Right lobe of liver (tissue), 4 donors: ENCODE measurements around the gene PTPRM.

Experiments
- POLR2A ChIP-seq: fragments of 450-650 bp; IDR thresholded peaks from one replicate; pipeline ENCODE4 v1.6.1; 2017; ENCODE audit warnings: antibody characterized with exemption, mild to moderate bottlenecking
- TF ChIP-seq, protein P1 (sequence below), 4 donors: fragments of 200-600 bp in 3 of 4; fragments of 450-650 bp in 1 of 4; IDR thresholded peaks; one replicate each; pipeline versions ENCODE4 v1.5.1 to v1.8.0; 2016 to 2022; ENCODE audit warnings: antibody characterized with exemption in 4 of 4, mild to moderate bottlenecking in 2 of 4
- donor health status: DM: no; HTN: no; CAD: no.
- donor health status: DM: no; HTN: no; CAD: no.
- donor health status: DM: no; HTN: yes; CAD: no.

DNA sequence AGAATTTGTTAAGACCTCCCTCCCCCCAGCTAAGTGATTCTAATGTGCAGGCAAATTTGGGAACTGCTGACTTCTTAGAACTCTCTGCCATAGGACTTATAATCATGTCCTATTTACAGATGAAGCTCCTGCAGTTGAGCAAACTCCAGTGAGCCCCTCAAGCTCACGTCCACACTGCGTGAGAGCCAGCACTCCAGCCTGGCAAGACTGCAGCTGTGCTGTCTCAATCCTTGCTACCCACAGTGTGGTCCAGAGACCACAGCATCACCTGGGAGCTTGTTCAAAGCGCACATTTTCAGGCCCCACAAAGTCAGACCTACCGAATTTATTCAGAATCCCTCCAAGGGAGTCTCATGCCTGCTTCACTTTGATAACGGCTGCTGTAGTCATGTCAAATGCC is 799.0 kb downstream of the PTPRM start:
- TF ChIP-seq, protein P1, sequence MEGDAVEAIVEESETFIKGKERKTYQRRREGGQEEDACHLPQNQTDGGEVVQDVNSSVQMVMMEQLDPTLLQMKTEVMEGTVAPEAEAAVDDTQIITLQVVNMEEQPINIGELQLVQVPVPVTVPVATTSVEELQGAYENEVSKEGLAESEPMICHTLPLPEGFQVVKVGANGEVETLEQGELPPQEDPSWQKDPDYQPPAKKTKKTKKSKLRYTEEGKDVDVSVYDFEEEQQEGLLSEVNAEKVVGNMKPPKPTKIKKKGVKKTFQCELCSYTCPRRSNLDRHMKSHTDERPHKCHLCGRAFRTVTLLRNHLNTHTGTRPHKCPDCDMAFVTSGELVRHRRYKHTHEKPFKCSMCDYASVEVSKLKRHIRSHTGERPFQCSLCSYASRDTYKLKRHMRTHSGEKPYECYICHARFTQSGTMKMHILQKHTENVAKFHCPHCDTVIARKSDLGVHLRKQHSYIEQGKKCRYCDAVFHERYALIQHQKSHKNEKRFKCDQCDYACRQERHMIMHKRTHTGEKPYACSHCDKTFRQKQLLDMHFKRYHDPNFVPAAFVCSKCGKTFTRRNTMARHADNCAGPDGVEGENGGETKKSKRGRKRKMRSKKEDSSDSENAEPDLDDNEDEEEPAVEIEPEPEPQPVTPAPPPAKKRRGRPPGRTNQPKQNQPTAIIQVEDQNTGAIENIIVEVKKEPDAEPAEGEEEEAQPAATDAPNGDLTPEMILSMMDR (IDR thresholded peaks at IDR 0.05), result no peak
- TF ChIP-seq POLR2A, result no peak
